Neural cell (in vitro differentiated cells): Measurements from ENCODE around the gene COQ7. TPM values are rescaled to one million over a fixed set of nuclear protein-coding genes. Genes with fewer than 3 reads are reported as not detected.

Experiments
- H2AFZ ChIP-seq: fragments of 200-600, 300-800 bp; sonication (generic), shearing (Covaris generic); 2 replicates; pipeline ENCODE4 v1.6.0; 2014; ENCODE audit warnings: low read depth, mild to moderate bottlenecking, antibody characterized with exemption, low read length, moderate library complexity
- H3F3A ChIP-seq: fragments of 200-600 bp; shearing (Covaris generic); 2 replicates; pipeline ENCODE4 v1.6.1; 2016; ENCODE audit warnings: mild to moderate bottlenecking, moderate library complexity, mixed read lengths, antibody characterized with exemption, low read length; ENCODE audit not compliant: insufficient read depth, poor library complexity, severe bottlenecking
- H3K27ac ChIP-seq: fragments of 200-600, 300-800 bp; sonication (generic), shearing (Covaris generic); 2 replicates; pipeline ENCODE4 v1.5.1; 2014; ENCODE audit warnings: mild to moderate bottlenecking, low read length, moderate library complexity
- H3K27me3 ChIP-seq: fragments of 300-800, 200-600 bp; sonication (generic), shearing (Covaris generic); 2 replicates; pipeline ENCODE4 v1.6.0; 2014; ENCODE audit warnings: mild to moderate bottlenecking, low read depth, low read length, moderate library complexity; ENCODE audit not compliant: insufficient read depth
- H3K36me3 ChIP-seq: fragments of 300-800, 200-600 bp; sonication (generic), shearing (Covaris generic); 2 replicates; pipeline ENCODE4 v1.5.1; 2014; ENCODE audit warnings: mild to moderate bottlenecking, antibody characterized with exemption, low read length, moderate library complexity; ENCODE audit not compliant: insufficient read depth
- H3K4me2 ChIP-seq: fragments of 300-800, 200-600 bp; sonication (generic), shearing (Covaris generic); 2 replicates; pipeline ENCODE4 v1.6.0; 2014; ENCODE audit warnings: mild to moderate bottlenecking, low read length
- H3K4me3 ChIP-seq: fragments of 300-800, 200-600 bp; sonication (generic), shearing (Covaris generic); 2 replicates; pipeline ENCODE4 v1.5.1; 2014; ENCODE audit warnings: mild to moderate bottlenecking, low read length, moderate library complexity
- H3K79me2 ChIP-seq: fragments of 200-600 bp; shearing (Covaris generic); replicated peaks from 2 replicates; pipeline ENCODE4 v1.6.0; 2014; ENCODE audit warnings: mild to moderate bottlenecking, low read length, moderate library complexity; ENCODE audit not compliant: insufficient read depth
- H3K9ac ChIP-seq: fragments of 300-800, 200-600 bp; sonication (generic), shearing (Covaris generic); 2 replicates; pipeline ENCODE4 v1.6.1; 2016; ENCODE audit warnings: mild to moderate bottlenecking, low read length, mixed read lengths
- H3K9me2 ChIP-seq: fragments of 200-600 bp; shearing (Covaris generic); 2 replicates; pipeline ENCODE4 v1.6.1; 2016; ENCODE audit warnings: mild to moderate bottlenecking, low read length, mixed read lengths; ENCODE audit not compliant: insufficient read depth
- H3K9me3 ChIP-seq: fragments of 200-600, 300-800 bp; sonication (generic), shearing (Covaris generic); 2 replicates; pipeline ENCODE4 v1.6.1; 2016; ENCODE audit warnings: mild to moderate bottlenecking, mixed run types, low read length, moderate library complexity, mixed read lengths
- H4K20me1 ChIP-seq: fragments of 200-600 bp; shearing (Covaris generic); 2 replicates; pipeline ENCODE4 v1.6.1; 2016; ENCODE audit warnings: mild to moderate bottlenecking, mixed run types; ENCODE audit not compliant: insufficient read depth
- EP300 ChIP-seq: fragments of 450-650 bp; conservative IDR thresholded peaks from 2 replicates; pipeline ENCODE4 v1.6.1; 2014; ENCODE audit warnings: antibody characterized with exemption, mild to moderate bottlenecking, moderate library complexity; ENCODE audit not compliant: poor library complexity, severe bottlenecking
- EZH2 ChIP-seq: fragments of 200-600, 300-800 bp; shearing (Covaris generic), sonication (generic); IDR thresholded peaks from 2 replicates; pipeline ENCODE4 v1.6.1; 2014; ENCODE audit warnings: antibody characterized with exemption, low read length, borderline replicate concordance, mild to moderate bottlenecking; ENCODE audit not compliant: insufficient read depth, poor library complexity, severe bottlenecking
- MXI1 ChIP-seq: fragments of 450-650 bp; conservative IDR thresholded peaks from 2 replicates; pipeline ENCODE4 v1.6.1; 2014; ENCODE audit warnings: antibody characterized with exemption, mild to moderate bottlenecking; ENCODE audit not compliant: poor library complexity, severe bottlenecking
- POLR2AphosphoS5 ChIP-seq: IDR thresholded peaks from 2 replicates; pipeline ENCODE4 v1.6.1; 2012
- RAD21 ChIP-seq: fragments of 450-650 bp; conservative IDR thresholded peaks from 2 replicates; pipeline ENCODE4 v1.6.1; 2014; ENCODE audit warnings: antibody characterized with exemption, mild to moderate bottlenecking, moderate library complexity
- SMC3 ChIP-seq: fragments of 450-650 bp; conservative IDR thresholded peaks from 2 replicates; pipeline ENCODE4 v1.6.1; 2014; ENCODE audit warnings: antibody characterized with exemption, mild to moderate bottlenecking, moderate library complexity; ENCODE audit not compliant: poor library complexity
- TAF1 ChIP-seq: IDR thresholded peaks from 2 replicates; pipeline ENCODE4 v1.6.1; 2012; ENCODE audit warnings: low read depth
- polyA plus RNA-seq: library from polyadenylated mRNA; depleted of rRNA; stranded (reverse); fragments of >200 nt; gene quantifications from 2 replicates; pipeline ENCODE4 v1.2.3, GENCODE V29; 2014
- TF ChIP-seq, protein P1 (sequence below): fragments of 450-650 bp; IDR thresholded peaks from 2 replicates; pipeline ENCODE4 v1.5.1; 2014; ENCODE audit warnings: antibody characterized with exemption, mild to moderate bottlenecking, moderate library complexity; ENCODE audit not compliant: poor library complexity, severe bottlenecking
- TF ChIP-seq, protein P2 (sequence below): IDR thresholded peaks from 2 replicates; pipeline ENCODE4 v1.6.1; 2012; ENCODE audit warnings: borderline replicate concordance

Gene COQ7
- polyA plus RNA-seq, 1 donor from 2014 or later = 38.5 TPM

DNA sequence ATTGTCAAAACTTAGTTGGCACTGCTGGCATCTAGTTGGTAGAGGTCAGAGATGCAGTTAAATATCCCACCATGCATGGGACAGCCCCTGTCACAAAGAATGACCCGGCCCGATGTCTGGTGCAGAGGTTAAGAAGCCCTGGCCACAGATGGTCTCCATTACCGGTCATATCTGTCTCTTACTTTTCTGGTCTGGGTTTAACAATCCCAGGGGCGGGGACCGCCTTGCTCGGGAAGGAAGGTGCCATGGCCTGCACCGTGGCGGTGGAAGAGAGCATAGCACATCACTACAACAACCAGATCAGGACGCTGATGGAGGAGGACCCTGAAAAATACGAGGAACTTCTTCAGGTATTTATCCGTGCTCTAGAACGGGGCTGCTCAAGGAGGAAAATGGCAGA is 8.1 kb downstream of the COQ7 start:
- Histone ChIP-seq H3K4me2 (no peak overlapping the region), H3K9me2 (no peaks in the 10 kb centered on the region), H3F3A (no peaks in the 10 kb centered on the region), H3K36me3 (peaks cover 13% of the 10 kb centered on the region), H4K20me1 (no peaks in the 10 kb centered on the region), H3K27me3 (no peaks in the 10 kb centered on the region), H3K9ac (no peak overlapping the region), H3K79me2 (no peaks in the 10 kb centered on the region), H3K4me3 (no peak overlapping the region), H3K9me3 (no peaks in the 10 kb centered on the region), H2AFZ (no peak overlapping the region), H3K27ac (no peak overlapping the region)
- TF ChIP-seq TAF1 (no peak), POLR2AphosphoS5 (no peak), SMC3 (no peak), MXI1 (no peak), EZH2 (no peak), RAD21 (no peak), EP300 (no peak)
- TF ChIP-seq, protein P1, sequence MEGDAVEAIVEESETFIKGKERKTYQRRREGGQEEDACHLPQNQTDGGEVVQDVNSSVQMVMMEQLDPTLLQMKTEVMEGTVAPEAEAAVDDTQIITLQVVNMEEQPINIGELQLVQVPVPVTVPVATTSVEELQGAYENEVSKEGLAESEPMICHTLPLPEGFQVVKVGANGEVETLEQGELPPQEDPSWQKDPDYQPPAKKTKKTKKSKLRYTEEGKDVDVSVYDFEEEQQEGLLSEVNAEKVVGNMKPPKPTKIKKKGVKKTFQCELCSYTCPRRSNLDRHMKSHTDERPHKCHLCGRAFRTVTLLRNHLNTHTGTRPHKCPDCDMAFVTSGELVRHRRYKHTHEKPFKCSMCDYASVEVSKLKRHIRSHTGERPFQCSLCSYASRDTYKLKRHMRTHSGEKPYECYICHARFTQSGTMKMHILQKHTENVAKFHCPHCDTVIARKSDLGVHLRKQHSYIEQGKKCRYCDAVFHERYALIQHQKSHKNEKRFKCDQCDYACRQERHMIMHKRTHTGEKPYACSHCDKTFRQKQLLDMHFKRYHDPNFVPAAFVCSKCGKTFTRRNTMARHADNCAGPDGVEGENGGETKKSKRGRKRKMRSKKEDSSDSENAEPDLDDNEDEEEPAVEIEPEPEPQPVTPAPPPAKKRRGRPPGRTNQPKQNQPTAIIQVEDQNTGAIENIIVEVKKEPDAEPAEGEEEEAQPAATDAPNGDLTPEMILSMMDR = no peak
- TF ChIP-seq, protein P2, sequence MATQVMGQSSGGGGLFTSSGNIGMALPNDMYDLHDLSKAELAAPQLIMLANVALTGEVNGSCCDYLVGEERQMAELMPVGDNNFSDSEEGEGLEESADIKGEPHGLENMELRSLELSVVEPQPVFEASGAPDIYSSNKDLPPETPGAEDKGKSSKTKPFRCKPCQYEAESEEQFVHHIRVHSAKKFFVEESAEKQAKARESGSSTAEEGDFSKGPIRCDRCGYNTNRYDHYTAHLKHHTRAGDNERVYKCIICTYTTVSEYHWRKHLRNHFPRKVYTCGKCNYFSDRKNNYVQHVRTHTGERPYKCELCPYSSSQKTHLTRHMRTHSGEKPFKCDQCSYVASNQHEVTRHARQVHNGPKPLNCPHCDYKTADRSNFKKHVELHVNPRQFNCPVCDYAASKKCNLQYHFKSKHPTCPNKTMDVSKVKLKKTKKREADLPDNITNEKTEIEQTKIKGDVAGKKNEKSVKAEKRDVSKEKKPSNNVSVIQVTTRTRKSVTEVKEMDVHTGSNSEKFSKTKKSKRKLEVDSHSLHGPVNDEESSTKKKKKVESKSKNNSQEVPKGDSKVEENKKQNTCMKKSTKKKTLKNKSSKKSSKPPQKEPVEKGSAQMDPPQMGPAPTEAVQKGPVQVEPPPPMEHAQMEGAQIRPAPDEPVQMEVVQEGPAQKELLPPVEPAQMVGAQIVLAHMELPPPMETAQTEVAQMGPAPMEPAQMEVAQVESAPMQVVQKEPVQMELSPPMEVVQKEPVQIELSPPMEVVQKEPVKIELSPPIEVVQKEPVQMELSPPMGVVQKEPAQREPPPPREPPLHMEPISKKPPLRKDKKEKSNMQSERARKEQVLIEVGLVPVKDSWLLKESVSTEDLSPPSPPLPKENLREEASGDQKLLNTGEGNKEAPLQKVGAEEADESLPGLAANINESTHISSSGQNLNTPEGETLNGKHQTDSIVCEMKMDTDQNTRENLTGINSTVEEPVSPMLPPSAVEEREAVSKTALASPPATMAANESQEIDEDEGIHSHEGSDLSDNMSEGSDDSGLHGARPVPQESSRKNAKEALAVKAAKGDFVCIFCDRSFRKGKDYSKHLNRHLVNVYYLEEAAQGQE = no peak

DNA sequence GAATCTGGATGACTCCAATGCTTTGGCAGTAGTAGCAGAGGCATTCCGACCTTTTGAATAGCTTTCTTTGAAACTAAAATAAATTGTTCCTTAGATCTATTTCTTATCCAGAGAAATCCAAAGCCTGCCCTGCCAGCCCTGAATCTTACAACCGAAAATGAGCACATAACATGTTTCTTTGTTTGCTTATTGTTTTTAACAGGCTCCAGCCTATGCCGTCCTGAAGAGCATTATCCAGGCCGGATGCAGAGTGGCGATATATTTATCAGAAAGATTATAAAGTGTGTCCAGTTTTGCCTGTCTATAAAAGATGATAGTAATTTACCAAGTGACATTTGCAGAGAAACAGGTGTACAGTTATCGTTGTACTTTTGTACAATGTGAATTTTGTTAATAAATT is 10.5 kb downstream of the COQ7 start:
- Histone ChIP-seq H2AFZ (no peak overlapping the region), H3K36me3 (peaks cover 13% of the 10 kb centered on the region), H3K27me3 (no peaks in the 10 kb centered on the region), H3K9me2 (no peaks in the 10 kb centered on the region), H3K9me3 (no peaks in the 10 kb centered on the region), H3K9ac (no peak overlapping the region), H3K79me2 (no peaks in the 10 kb centered on the region), H3K4me3 (no peak overlapping the region), H4K20me1 (no peaks in the 10 kb centered on the region), H3K27ac (no peak overlapping the region), H3F3A (no peaks in the 10 kb centered on the region), H3K4me2 (no peak overlapping the region)
- TF ChIP-seq SMC3 (no peak), EP300 (no peak), POLR2AphosphoS5 (no peak), MXI1 (no peak), TAF1 (no peak), EZH2 (no peak), RAD21 (no peak)
- TF ChIP-seq, protein P2 = no peak
- TF ChIP-seq, protein P1 = no peak
